Measurements from ENCODE around the gene RPS6KA1.
"Not testable (repeated sequence)": the region's sequence is repeated elsewhere in the genome, so short reads cannot be mapped to it uniquely, and the experiment has no call there.

- TF ChIP-seq CTCF (conservative IDR thresholded peaks at IDR 0.05; ENCODE audit: low read depth, low read length); RAD21 (IDR thresholded peaks at IDR 0.05; ENCODE audit: low read length); POLR2A (IDR thresholded peaks at IDR 0.05; ENCODE audit: low read depth, low read length); RFX5 (IDR thresholded peaks at IDR 0.05; ENCODE audit: low read depth, low read length); RCOR1 (IDR thresholded peaks at IDR 0.05; ENCODE audit: insufficient replicate concordance, low read length); MXI1 (IDR thresholded peaks at IDR 0.05; ENCODE audit: borderline replicate concordance, low read depth, low read length); MAZ (IDR thresholded peaks at IDR 0.05; ENCODE audit: borderline replicate concordance, low read depth, low read length); BHLHE40 (IDR thresholded peaks at IDR 0.05; ENCODE audit: low read depth, low read length); SMC3 (IDR thresholded peaks at IDR 0.05; ENCODE audit: low read depth, low read length): not testable (repeated sequence)
These were observed 55.0 kb downstream of the RPS6KA1 start for GRCh38 chr1:26584588-26584987.
